Naive thymus-derived CD4-positive, alpha-beta T cell (primary cell): ENCODE measurements around the gene SLC10A6. TPM values are rescaled to one million over a fixed set of nuclear protein-coding genes. Genes with fewer than 3 reads are reported as not detected.

Source experiments
- ATAC-seq: fragments of 150-1000 bp; cut with Tn5 transposase; 2 replicates; pipeline ENCODE4 v1.10.0; 2021; ENCODE audit warnings: mild to moderate bottlenecking, moderate library complexity
- CTCF ChIA-PET: fragments of 350-600 bp; sonication (Branson Sonifier 250); formaldehyde crosslinking; loops from one replicate; lab custom pipeline; 2021; ENCODE audit warnings: antibody characterized with exemption; lab: Charles Lee
- POLR2A ChIA-PET: fragments of 350-600 bp; sonication (Branson Sonifier 250); formaldehyde crosslinking; loops from one replicate; lab custom pipeline; 2021; ENCODE audit warnings: antibody characterized with exemption, inconsistent platforms; lab: Charles Lee
- DNase-seq, 9 donors: peaks; one replicate each; pipeline versions ENCODE4 v3.0.0 to v3.0.0-alpha.2; 2020 to 2022; ENCODE audit warnings: mixed read lengths in 1 of 9
- H3K27ac ChIP-seq: one replicate; pipeline ENCODE4 v1.7.0; 2013; ENCODE audit warnings: mild to moderate bottlenecking, low read depth, low read length, moderate library complexity
- H3K27me3 ChIP-seq, 2 donors: one replicate each; pipeline ENCODE4 v1.7.0; 2013; ENCODE audit warnings: low read length in 2 of 2, mild to moderate bottlenecking in 2 of 2, moderate library complexity in 2 of 2; ENCODE audit not compliant: control insufficient read depth in 2 of 2, insufficient read depth in 2 of 2
- H3K36me3 ChIP-seq, 3 experiments: 1 replicate in 2 of 3; 2 replicates in 1 of 3; pipeline ENCODE4 v1.7.0; 2013; ENCODE audit warnings: low read length in 3 of 3, mild to moderate bottlenecking in 3 of 3, moderate library complexity in 1 of 3; ENCODE audit not compliant: insufficient read depth in 3 of 3, control insufficient read depth in 2 of 3
- H3K4me1 ChIP-seq, 2 donors: one replicate each; pipeline ENCODE4 v1.7.0; 2013; ENCODE audit warnings: low read length in 2 of 2, mild to moderate bottlenecking in 2 of 2, moderate library complexity in 1 of 2; ENCODE audit not compliant: control insufficient read depth in 2 of 2, insufficient read depth in 2 of 2
- H3K4me3 ChIP-seq: 2 replicates; pipeline ENCODE4 v1.7.0; 2013; ENCODE audit warnings: mild to moderate bottlenecking, low read length
- H3K9me3 ChIP-seq, 3 experiments: 1 replicate in 2 of 3; 2 replicates in 1 of 3; pipeline ENCODE4 v1.7.0; 2013; ENCODE audit warnings: low read length in 3 of 3; ENCODE audit not compliant: control insufficient read depth in 2 of 3
- H3K27ac Mint-ChIP-seq, 9 donors: one replicate each; pipeline ENCODE4 v1.8.0; 2020 to 2022; ENCODE audit warnings: mixed read lengths in 9 of 9, mild to moderate bottlenecking in 8 of 9, moderate library complexity in 5 of 9, inconsistent platforms in 2 of 9
- H3K27me3 Mint-ChIP-seq, 5 donors: one replicate each; pipeline ENCODE4 v1.8.0; 2021 to 2022; ENCODE audit warnings: mixed read lengths in 5 of 5, mild to moderate bottlenecking in 1 of 5
- H3K36me3 Mint-ChIP-seq, 5 donors: one replicate each; pipeline ENCODE4 v1.8.0; 2020 to 2022; ENCODE audit warnings: mixed read lengths in 5 of 5, mild to moderate bottlenecking in 3 of 5, inconsistent platforms in 1 of 5
- H3K4me1 Mint-ChIP-seq, 7 donors: one replicate each; pipeline ENCODE4 v1.8.0; 2020 to 2022; ENCODE audit warnings: mixed read lengths in 7 of 7, mild to moderate bottlenecking in 3 of 7, inconsistent platforms in 1 of 7
- H3K4me3 Mint-ChIP-seq, 10 donors: one replicate each; pipeline ENCODE4 v1.8.0; 2020 to 2022; ENCODE audit warnings: mild to moderate bottlenecking in 10 of 10, mixed read lengths in 10 of 10, moderate library complexity in 6 of 10, inconsistent platforms in 2 of 10
- H3K9me3 Mint-ChIP-seq, 11 donors: one replicate each; pipeline ENCODE4 v1.8.0; 2020 to 2022; ENCODE audit warnings: mixed read lengths in 11 of 11, mild to moderate bottlenecking in 4 of 11, inconsistent platforms in 1 of 11, moderate library complexity in 1 of 11
- intact Hi-C, 2 donors: fragments of 100-400 bp; cut with micrococcal nuclease; formaldehyde crosslinking; loops; one replicate each; pipeline ENCODE4 v1.15.1; 2023
- polyA plus RNA-seq, 2 donors: library from polyadenylated mRNA; unstranded; fragments of 300-500 nt; fragmentation: Illumina TruSeq; gene quantifications; one replicate each; pipeline ENCODE4 v1.2.3, GENCODE V29; 2021
- total RNA-seq, 6 experiments: library from RNA in 5 of 6; stranded (reverse) in 5 of 6; gene quantifications; 1 replicate in 5 of 6; 2 replicates in 1 of 6; pipeline ENCODE4 v1.2.3 and lab custom pipeline; 2021 to 2026

Gene SLC10A6
- total and polyA plus RNA-seq, 7 experiments from 2014 or later = 0.24 TPM; not detected in 6

DNA sequence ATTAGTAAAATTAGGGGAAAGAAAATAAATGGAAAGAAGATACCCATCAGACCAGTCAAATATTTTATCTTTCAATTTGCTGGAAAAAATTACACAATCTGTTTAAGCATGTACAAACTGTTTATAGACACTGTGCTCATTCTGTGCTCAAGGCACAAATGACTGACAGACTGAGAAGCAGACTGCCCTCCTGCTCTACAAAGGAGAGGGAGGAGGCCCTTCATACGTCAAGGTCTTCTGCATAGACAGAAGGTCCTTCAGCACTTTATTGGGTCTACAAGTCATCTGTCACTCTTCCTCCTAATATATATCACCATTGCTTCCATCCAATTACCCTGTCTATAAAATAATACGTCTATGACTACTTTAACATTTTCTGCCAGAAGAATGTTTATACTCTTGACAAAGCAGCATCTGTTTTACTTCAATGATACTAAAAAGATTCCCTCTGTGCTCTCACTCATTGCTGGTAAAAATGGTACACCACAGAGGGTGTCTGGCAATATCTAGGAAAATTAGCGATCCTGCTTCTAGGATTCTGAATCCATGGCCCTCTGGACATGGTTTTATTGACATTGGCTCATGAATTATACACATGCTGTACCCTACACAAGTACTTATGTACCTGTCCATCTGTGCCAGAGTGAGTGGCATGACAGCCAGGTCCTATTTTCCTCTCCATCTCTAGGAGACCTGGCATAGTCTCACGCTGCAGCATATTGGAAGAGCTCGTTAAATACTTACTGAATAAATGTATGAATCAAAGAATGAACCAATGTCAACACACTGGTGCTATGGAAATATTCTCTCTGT lies 11.3 kb downstream of the SLC10A6 start:
- ATAC-seq (no peak), DNase-seq (no peak)
- Mint-ChIP-seq H3K27me3 (peaks cover 0 to 9% (median 5%) of the 10 kb centered on the region in 5 donors), H3K4me3 (no peak overlapping the region), H3K9me3 (no peaks in the 10 kb centered on the region), H3K27ac (no peak overlapping the region), H3K36me3 (no peaks in the 10 kb centered on the region), H3K4me1 (no peaks in the 10 kb centered on the region)
- ChIA-PET CTCF (no interaction called here), POLR2A (no interaction called here)
- intact Hi-C loops = no loop called here
- Histone ChIP-seq H3K4me3 (no peak overlapping the region), H3K4me1 (no peaks in the 10 kb centered on the region), H3K36me3 (no peaks in the 10 kb centered on the region), H3K27me3 (no peaks in the 10 kb centered on the region), H3K27ac (no peak overlapping the region), H3K9me3 (no peaks in the 10 kb centered on the region)

DNA sequence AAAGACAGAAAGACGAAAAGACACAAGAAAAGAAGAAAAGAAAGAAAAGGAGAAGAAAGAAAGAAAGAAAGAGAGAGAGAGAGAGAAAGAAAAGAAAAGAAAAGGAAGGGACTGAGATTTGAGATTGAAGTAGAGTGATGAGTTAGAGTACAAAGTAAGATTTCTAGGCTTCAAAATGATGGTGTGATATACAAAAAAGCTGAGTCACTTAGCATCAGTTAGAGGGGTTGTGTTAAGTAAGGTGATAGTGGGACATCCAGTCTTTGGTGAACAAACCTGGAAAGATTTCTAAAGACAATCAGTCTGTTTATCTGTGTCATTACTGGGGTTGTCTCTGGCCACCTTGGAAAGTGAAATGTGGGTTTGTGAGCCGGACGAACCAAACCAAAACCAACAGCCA lies 13.5 kb downstream of the SLC10A6 start:
- no peaks in the 10 kb centered on the region for H3K9me3 ChIP-seq
- no peak for ATAC-seq
- no peak overlapping the region for H3K27ac ChIP-seq
- Mint-ChIP-seq H3K27me3 (peaks cover 0 to 9% (median 5%) of the 10 kb centered on the region in 5 donors), H3K27ac (no peak overlapping the region), H3K9me3 (no peaks in the 10 kb centered on the region), H3K4me3 (no peak overlapping the region), H3K4me1 (no peaks in the 10 kb centered on the region), H3K36me3 (no peaks in the 10 kb centered on the region)
- no peaks in the 10 kb centered on the region for H3K27me3 ChIP-seq
- DNase-seq = no peak
- no peaks in the 10 kb centered on the region for H3K36me3 ChIP-seq
- no peak overlapping the region for H3K4me3 ChIP-seq
- no peaks in the 10 kb centered on the region for H3K4me1 ChIP-seq
- intact Hi-C loops = no loop called here
- ChIA-PET CTCF (no interaction called here), POLR2A (no interaction called here)

DNA sequence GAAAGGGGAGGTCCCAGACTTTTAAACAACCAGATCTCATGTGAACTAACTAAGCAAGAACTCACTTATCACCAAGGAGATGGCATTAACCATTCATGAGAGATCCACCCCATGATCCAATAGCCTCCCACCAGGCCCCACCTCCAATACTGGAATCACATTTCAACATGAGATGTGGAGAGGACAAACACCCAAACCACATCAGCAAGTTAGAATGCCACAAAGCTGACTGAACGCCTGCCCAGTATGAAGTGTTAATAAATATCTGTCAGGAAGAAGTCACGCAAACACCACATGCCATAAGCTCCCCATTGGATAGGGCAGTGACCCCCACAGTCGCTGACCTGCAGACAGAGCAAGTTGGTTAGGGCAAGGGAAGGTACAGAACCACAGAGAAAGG lies 14.3 kb downstream of the SLC10A6 start:
- ATAC-seq (no peak), DNase-seq (no peak)
- no peaks in the 10 kb centered on the region for H3K4me1 ChIP-seq
- H3K9me3 Mint-ChIP-seq = no peaks in the 10 kb centered on the region
- no peaks in the 10 kb centered on the region for H3K36me3 Mint-ChIP-seq
- H3K27ac ChIP-seq = no peak overlapping the region
- intact Hi-C loops = no loop called here
- CTCF ChIA-PET = no interaction called here
- no peak overlapping the region for H3K27ac Mint-ChIP-seq
- H3K27me3 ChIP-seq = no peaks in the 10 kb centered on the region
- H3K4me1 Mint-ChIP-seq = no peaks in the 10 kb centered on the region
- POLR2A ChIA-PET = no interaction called here
- no peaks in the 10 kb centered on the region for H3K36me3 ChIP-seq
- H3K4me3 ChIP-seq = no peak overlapping the region
- H3K9me3 ChIP-seq = no peaks in the 10 kb centered on the region
- no peak overlapping the region for H3K4me3 Mint-ChIP-seq
- peaks cover 0 to 9% (median 5%) of the 10 kb centered on the region in 5 donors for H3K27me3 Mint-ChIP-seq

DNA sequence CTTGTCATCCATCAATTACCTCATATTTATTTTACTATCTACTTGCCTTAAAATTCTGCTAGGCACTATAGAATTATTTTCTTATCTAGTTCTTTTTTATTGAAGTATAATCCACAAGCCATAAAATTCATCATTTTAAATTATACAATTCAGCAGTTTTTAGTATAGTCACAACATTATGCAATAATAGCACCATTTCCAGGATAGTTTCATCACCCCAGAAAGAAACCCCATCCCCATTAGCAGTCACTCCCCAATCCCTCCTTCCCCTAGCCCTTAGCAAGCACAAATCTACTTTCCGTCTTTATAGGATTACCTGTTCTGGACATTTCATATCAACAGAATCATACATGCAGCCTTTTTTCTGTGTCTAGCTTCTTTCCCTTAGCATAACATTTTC lies 15.6 kb downstream of the SLC10A6 start:
- no peak for DNase-seq
- intact Hi-C loops = no loop called here
- Mint-ChIP-seq H3K27ac (no peak overlapping the region), H3K9me3 (no peaks in the 10 kb centered on the region), H3K4me1 (no peaks in the 10 kb centered on the region), H3K36me3 (no peaks in the 10 kb centered on the region), H3K27me3 (peaks cover 0 to 9% (median 7%) of the 10 kb centered on the region in 5 donors), H3K4me3 (no peak overlapping the region)
- Histone ChIP-seq H3K36me3 (no peaks in the 10 kb centered on the region), H3K9me3 (no peaks in the 10 kb centered on the region), H3K4me1 (no peaks in the 10 kb centered on the region), H3K27ac (no peak overlapping the region), H3K27me3 (no peaks in the 10 kb centered on the region), H3K4me3 (no peak overlapping the region)
- ATAC-seq = no peak
- ChIA-PET CTCF (no interaction called here), POLR2A (no interaction called here)

DNA sequence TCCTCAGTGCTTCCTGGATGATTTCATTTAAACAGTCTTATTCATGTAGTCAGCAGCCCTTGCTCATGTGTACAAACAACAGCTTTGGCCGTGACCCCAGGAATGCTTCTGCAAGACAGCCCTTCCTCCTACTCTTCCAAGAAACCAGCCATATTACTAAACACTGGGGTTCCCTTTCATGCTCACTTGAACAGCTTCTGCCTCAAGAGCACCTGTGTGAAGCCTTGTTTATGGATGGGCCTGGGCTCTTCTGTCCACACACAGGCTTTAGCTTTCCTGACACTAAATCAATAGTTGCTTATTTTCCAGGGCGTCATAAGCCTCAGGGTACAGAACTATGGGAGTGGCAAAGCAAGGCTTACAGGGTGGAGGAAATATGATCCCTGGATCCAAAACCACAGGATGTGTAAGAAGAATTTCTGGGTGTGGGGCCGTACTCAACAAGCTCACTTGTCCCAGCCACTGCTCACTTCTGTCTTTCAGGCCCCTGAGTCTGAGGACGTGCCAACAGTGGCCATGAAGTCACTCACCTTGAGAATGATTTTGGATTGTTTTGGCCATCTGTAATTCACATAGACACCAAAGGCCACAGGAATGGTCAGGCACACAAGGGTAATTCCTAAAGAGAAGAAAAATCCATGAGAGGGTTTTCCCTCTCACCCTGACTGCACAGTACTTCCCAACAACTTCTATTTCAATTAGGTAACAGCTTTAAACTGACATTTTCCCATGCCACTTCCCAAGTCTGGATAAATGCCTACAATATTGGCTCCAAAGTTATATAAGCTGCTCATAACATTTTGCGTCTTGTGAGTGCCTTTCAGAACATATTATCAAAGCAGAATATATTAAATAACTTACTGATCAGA lies 17.7 kb downstream of the SLC10A6 start:
- H3K36me3 Mint-ChIP-seq = no peaks in the 10 kb centered on the region
- Histone ChIP-seq H3K36me3 (no peaks in the 10 kb centered on the region), H3K27ac (no peak overlapping the region), H3K9me3 (no peaks in the 10 kb centered on the region), H3K4me1 (no peaks in the 10 kb centered on the region), H3K4me3 (no peak overlapping the region), H3K27me3 (no peaks in the 10 kb centered on the region)
- no peak overlapping the region for H3K27ac Mint-ChIP-seq
- no peak for ATAC-seq
- H3K9me3 Mint-ChIP-seq = peaks cover 0 to 2% (median 0%) of the 10 kb centered on the region in 11 donors
- peaks cover 0 to 8% (median 5%) of the 10 kb centered on the region in 5 donors for H3K27me3 Mint-ChIP-seq
- intact Hi-C loops = no loop called here
- no peak overlapping the region for H3K4me3 Mint-ChIP-seq
- H3K4me1 Mint-ChIP-seq = no peaks in the 10 kb centered on the region
- ChIA-PET CTCF (no interaction called here), POLR2A (no interaction called here)
- DNase-seq = no peak

DNA sequence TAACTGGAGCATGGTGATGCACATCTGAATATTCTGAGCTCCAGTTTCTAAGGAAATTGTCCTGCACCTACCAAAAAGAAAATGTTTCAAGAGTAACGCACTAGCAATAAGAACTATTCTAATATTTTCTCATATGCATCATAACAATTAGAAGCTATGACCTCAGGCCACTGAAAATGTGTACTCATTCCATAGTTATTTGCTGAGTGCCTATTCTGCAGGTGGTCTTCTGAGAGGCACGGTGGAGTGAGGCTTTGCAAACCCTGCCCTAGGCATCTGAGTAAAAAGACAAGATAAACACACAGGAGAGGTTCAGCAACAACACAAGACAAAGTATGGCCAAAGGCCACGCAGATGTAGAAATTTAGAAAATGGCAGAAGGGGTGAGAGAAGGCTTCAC lies 23.7 kb downstream of the SLC10A6 start:
- intact Hi-C loops = no loop called here
- no peaks in the 10 kb centered on the region for H3K4me1 Mint-ChIP-seq
- no peak for DNase-seq
- CTCF ChIA-PET = no interaction called here
- H3K9me3 ChIP-seq = no peaks in the 10 kb centered on the region
- peaks cover 0 to 2% (median 0%) of the 10 kb centered on the region in 11 donors for H3K9me3 Mint-ChIP-seq
- POLR2A ChIA-PET = no interaction called here
- H3K27me3 Mint-ChIP-seq = peaks cover 0 to 4% (median 0%) of the 10 kb centered on the region in 5 donors
- H3K36me3 Mint-ChIP-seq = no peaks in the 10 kb centered on the region
- H3K27ac Mint-ChIP-seq = no peak overlapping the region
- H3K4me3 Mint-ChIP-seq = no peak overlapping the region
- H3K36me3 ChIP-seq = no peaks in the 10 kb centered on the region
- no peak for ATAC-seq
- H3K4me1 ChIP-seq = no peaks in the 10 kb centered on the region
- H3K27ac ChIP-seq = no peak overlapping the region
- no peaks in the 10 kb centered on the region for H3K27me3 ChIP-seq
- no peak overlapping the region for H3K4me3 ChIP-seq
